EH (cell line): ENCODE results near the gene TAF7L.

Source experiments
- DNase-seq: peaks from one replicate; pipeline ENCODE4 v3.0.0-alpha.2; 2015; ENCODE audit warnings: low read depth

The TAF7L gene

DNA sequence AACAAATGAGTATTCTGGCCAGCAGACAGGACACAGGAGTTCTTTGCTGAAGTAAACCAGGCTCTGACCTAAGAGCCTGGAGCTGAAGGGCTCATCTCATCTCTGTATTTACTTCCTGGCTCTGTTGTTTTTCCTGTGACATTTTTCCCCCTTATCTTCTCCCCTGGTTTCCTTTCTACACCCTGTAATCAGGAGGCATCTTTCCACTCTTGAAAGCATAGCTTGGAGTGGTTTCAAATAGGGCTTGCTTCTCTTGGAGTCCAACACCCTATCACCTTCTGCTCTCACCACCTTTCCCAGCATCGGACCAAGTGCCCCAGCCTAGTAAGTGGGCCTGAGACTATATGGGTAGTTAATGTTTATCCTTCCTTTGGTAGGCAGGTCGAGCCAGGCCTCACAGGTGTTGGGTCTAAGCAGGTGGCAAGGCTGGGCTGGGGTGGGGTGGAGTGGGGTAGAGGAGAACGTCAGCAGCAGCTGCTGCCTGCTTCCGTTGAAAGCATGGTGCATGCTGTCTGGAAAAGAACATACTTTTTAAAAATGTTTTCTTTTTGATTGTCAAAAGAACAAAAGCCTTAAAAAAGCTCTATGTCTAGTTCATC lies 70.4 kb downstream of the TAF7L start:
- no peak for DNase-seq

- DNase-seq, result peak; percentile 58
Measured at GRCh38 chrX:101219864-101220346, 71.2 kb downstream of the TAF7L start.

DNA sequence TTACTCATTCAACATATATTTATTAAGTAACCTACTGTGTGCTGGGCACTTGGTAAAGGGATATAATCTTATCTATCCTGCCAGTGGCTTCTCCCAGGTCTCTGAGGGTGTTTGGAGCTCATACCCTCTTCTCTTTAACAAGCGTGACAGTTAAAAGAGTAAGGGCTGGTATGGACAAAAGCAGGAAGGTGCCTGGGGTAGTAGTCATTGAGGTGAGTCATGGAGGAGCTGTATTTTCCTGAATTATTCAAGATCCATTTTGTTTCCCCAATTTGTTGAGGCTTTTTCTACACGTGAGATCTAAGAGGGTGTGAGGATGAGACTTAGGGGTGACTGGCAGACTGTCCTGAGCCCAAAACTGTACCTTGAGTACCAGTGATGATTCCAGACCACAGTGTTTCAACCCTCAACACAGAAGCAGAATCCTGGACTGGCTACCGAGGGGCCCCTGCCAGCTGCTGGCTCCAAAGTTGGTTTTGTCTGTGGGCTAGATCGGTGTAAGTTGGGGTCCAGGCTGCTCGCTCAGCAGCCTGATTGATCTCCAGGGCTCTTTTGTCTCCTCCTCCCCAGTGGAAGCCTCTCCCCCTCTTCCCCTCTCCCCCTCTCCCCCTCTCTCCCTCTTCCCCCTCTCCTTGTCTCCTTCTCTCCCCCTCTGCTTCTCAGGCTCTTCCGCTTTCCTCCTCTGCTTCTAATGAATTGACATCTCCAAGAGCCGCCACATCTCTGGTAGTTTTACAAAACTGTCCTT lies 71.8 kb downstream of the TAF7L start, which contains the start of gene DRP2:
Gene DRP2, plus strand, starts transcription at position 671 of the 748 bp plus-strand sequence. CDS start 11,862 bp downstream, outside the sequence.
- peak; percentile 38 for DNase-seq
